HAP-1 (cell line): ENCODE data around the gene GAGE12F.
"Not testable (repeated sequence)": the region's sequence is repeated elsewhere in the genome, so short reads cannot be mapped to it uniquely, and the experiment has no call there.

Experiments used
- DNase-seq, 2 experiments: peaks; one replicate each; pipeline ENCODE4 v3.0.0-alpha.2; 2016 to 2020; ENCODE audit warnings: low spot score in 2 of 2
- H3K27me3 ChIP-seq: fragments of 250-450 bp; sonication (Bioruptor Pico); 2 replicates; pipeline ENCODE4 v1.5.1; 2020; ENCODE audit warnings: low read depth, mild to moderate bottlenecking, moderate library complexity
- H3K36me3 ChIP-seq: fragments of 250-450 bp; sonication (Bioruptor Pico); replicated peaks from 2 replicates; pipeline ENCODE4 v1.5.1; 2020; ENCODE audit warnings: mild to moderate bottlenecking
- H3K4me1 ChIP-seq: fragments of 250-450 bp; sonication (Bioruptor Pico); 2 replicates; pipeline ENCODE4 v1.5.1; 2020; ENCODE audit warnings: mild to moderate bottlenecking
- H3K4me3 ChIP-seq: fragments of 250-450 bp; sonication (Bioruptor Pico); 2 replicates; pipeline ENCODE4 v1.5.1; 2020; ENCODE audit warnings: mild to moderate bottlenecking, moderate library complexity
- H3K9me3 ChIP-seq: fragments of 250-450 bp; sonication (Bioruptor Pico); 2 replicates; pipeline ENCODE4 v1.5.1; 2020; ENCODE audit warnings: mild to moderate bottlenecking, moderate library complexity
- in situ Hi-C: fragments of 300-500 bp; cut with MboI; formaldehyde crosslinking; loops from 3 replicates; pipeline ENCODE4 v1.14.3; 2020; ENCODE audit warnings: low sequenced_read_pairs, inconsistent platforms, mixed read lengths

GAGE12F gene, protein sequence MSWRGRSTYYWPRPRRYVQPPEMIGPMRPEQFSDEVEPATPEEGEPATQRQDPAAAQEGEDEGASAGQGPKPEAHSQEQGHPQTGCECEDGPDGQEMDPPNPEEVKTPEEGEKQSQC

DNA sequence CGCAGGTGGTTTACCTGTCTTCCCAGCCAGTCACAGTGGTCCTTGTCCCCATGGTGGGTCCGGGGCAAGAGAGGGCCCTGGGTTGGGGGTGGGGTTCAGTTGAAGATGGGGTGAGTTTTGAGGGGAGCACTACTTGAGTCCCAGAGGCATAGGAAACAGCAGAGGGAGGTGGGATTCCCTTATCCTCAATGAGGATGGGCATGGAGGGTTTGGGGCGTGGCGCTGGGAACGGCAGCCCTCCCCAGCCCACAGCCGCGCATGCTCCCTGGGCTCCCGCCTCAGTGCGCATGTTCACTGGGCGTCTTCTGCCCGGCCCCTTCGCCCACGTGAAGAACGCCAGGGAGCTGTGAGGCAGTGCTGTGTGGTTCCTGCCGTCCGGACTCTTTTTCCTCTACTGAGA is at the start of gene GAGE12F:
TSS of gene GAGE12F (plus strand) at position 301 of the 400 bp plus-strand sequence. CDS start 1,155 bp downstream, outside the sequence.
- DNase-seq, H3K27me3 ChIP-seq, in situ Hi-C loops, H3K9me3 ChIP-seq, H3K36me3 ChIP-seq, H3K4me3 ChIP-seq, H3K4me1 ChIP-seq: not testable (repeated sequence)

DNA sequence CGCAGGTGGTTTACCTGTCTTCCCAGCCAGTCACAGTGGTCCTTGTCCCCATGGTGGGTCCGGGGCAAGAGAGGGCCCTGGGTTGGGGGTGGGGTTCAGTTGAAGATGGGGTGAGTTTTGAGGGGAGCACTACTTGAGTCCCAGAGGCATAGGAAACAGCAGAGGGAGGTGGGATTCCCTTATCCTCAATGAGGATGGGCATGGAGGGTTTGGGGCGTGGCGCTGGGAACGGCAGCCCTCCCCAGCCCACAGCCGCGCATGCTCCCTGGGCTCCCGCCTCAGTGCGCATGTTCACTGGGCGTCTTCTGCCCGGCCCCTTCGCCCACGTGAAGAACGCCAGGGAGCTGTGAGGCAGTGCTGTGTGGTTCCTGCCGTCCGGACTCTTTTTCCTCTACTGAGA is 28.8 kb upstream of the GAGE12F start, which contains the start of gene GAGE12C:
TSS of gene GAGE12C (plus strand) at position 301 of the 400 bp plus-strand sequence. CDS start 1,155 bp downstream, outside the sequence.
- not testable (repeated sequence) for H3K4me3 ChIP-seq

DNA sequence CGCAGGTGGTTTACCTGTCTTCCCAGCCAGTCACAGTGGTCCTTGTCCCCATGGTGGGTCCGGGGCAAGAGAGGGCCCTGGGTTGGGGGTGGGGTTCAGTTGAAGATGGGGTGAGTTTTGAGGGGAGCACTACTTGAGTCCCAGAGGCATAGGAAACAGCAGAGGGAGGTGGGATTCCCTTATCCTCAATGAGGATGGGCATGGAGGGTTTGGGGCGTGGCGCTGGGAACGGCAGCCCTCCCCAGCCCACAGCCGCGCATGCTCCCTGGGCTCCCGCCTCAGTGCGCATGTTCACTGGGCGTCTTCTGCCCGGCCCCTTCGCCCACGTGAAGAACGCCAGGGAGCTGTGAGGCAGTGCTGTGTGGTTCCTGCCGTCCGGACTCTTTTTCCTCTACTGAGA is 19.2 kb upstream of the GAGE12F start, which contains the start of gene GAGE12D:
TSS of gene GAGE12D (plus strand) at position 301 of the 400 bp plus-strand sequence. CDS start 1,155 bp downstream, outside the sequence.
- DNase-seq, H3K9me3 ChIP-seq, H3K36me3 ChIP-seq, H3K4me1 ChIP-seq, H3K4me3 ChIP-seq, H3K27me3 ChIP-seq, in situ Hi-C loops: not testable (repeated sequence)

More for the DNA sequence above, 28.8 kb upstream of the GAGE12F start, which contains the start of gene GAGE12C:
- H3K9me3 ChIP-seq, DNase-seq, H3K4me1 ChIP-seq, in situ Hi-C loops, H3K27me3 ChIP-seq, H3K36me3 ChIP-seq: not testable (repeated sequence)

DNA sequence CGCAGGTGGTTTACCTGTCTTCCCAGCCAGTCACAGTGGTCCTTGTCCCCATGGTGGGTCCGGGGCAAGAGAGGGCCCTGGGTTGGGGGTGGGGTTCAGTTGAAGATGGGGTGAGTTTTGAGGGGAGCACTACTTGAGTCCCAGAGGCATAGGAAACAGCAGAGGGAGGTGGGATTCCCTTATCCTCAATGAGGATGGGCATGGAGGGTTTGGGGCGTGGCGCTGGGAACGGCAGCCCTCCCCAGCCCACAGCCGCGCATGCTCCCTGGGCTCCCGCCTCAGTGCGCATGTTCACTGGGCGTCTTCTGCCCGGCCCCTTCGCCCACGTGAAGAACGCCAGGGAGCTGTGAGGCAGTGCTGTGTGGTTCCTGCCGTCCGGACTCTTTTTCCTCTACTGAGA is 9.7 kb upstream of the GAGE12F start, which contains the start of gene GAGE12E:
TSS of gene GAGE12E (plus strand) at position 301 of the 400 bp plus-strand sequence. CDS start 1,155 bp downstream, outside the sequence.
- H3K27me3 ChIP-seq, DNase-seq, H3K4me1 ChIP-seq, H3K9me3 ChIP-seq, H3K36me3 ChIP-seq, in situ Hi-C loops, H3K4me3 ChIP-seq: not testable (repeated sequence)

DNA sequence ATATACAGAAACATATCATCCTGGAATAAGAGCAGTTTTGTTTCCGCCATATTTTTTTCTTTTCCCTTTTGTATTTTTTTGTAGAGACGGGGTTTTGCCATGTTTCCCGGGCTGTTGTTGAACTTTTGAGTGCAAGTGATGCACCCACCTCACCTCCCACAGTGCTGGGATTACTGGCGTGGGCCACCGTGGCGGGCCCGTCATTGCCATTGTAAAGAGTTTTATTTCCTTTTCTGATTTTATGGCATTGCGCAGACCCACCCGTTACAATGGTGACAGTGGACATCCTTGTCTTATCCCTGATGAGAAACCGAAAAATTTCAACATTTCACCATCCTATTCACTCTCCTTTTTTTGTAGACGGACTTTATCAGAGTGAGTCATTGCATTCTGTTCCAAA is 8.1 kb downstream of the GAGE12F start:
- H3K27me3 ChIP-seq, H3K9me3 ChIP-seq, H3K36me3 ChIP-seq, H3K4me3 ChIP-seq, in situ Hi-C loops, H3K4me1 ChIP-seq: not testable (repeated sequence)
- DNase-seq, result peak in 1 of 2 experiments; percentile 4

DNA sequence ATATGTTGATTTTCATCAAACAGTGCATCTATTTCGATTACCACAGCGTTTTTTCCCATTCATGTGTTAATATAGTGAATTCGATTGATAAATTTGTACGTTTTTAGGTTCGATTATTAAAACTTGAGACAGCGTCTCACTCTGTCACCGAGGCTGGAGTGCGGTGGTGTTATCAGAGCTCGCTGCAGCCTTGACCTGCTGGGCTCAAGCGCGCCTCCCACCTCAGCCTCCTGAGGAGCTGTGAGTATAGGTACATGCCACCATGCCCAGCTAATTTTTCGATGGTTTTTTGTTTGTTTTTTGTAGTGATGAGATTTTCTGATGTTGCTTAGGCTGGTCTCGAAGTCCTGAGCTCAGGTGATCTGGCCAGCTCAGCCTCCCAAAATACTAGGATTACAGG is 8.5 kb downstream of the GAGE12F start:
- H3K4me3 ChIP-seq, in situ Hi-C loops, DNase-seq, H3K27me3 ChIP-seq, H3K36me3 ChIP-seq, H3K4me1 ChIP-seq, H3K9me3 ChIP-seq: not testable (repeated sequence)

DNA sequence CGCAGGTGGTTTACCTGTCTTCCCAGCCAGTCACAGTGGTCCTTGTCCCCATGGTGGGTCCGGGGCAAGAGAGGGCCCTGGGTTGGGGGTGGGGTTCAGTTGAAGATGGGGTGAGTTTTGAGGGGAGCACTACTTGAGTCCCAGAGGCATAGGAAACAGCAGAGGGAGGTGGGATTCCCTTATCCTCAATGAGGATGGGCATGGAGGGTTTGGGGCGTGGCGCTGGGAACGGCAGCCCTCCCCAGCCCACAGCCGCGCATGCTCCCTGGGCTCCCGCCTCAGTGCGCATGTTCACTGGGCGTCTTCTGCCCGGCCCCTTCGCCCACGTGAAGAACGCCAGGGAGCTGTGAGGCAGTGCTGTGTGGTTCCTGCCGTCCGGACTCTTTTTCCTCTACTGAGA is 9.5 kb downstream of the GAGE12F start, which contains the start of gene GAGE12G:
TSS of gene GAGE12G (plus strand) at position 301 of the 400 bp plus-strand sequence. CDS start 1,155 bp downstream, outside the sequence.
- DNase-seq, H3K4me3 ChIP-seq, H3K4me1 ChIP-seq, in situ Hi-C loops, H3K36me3 ChIP-seq, H3K9me3 ChIP-seq, H3K27me3 ChIP-seq: not testable (repeated sequence)

DNA sequence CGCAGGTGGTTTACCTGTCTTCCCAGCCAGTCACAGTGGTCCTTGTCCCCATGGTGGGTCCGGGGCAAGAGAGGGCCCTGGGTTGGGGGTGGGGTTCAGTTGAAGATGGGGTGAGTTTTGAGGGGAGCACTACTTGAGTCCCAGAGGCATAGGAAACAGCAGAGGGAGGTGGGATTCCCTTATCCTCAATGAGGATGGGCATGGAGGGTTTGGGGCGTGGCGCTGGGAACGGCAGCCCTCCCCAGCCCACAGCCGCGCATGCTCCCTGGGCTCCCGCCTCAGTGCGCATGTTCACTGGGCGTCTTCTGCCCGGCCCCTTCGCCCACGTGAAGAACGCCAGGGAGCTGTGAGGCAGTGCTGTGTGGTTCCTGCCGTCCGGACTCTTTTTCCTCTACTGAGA is 19.0 kb downstream of the GAGE12F start, which contains the start of gene GAGE12H:
TSS of gene GAGE12H (plus strand) at position 301 of the 400 bp plus-strand sequence. CDS start 1,155 bp downstream, outside the sequence.
- H3K36me3 ChIP-seq, in situ Hi-C loops: not testable (repeated sequence)

DNA sequence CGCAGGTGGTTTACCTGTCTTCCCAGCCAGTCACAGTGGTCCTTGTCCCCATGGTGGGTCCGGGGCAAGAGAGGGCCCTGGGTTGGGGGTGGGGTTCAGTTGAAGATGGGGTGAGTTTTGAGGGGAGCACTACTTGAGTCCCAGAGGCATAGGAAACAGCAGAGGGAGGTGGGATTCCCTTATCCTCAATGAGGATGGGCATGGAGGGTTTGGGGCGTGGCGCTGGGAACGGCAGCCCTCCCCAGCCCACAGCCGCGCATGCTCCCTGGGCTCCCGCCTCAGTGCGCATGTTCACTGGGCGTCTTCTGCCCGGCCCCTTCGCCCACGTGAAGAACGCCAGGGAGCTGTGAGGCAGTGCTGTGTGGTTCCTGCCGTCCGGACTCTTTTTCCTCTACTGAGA is 28.6 kb downstream of the GAGE12F start, which contains the start of gene GAGE2A:
TSS of gene GAGE2A (plus strand) at position 301 of the 400 bp plus-strand sequence. CDS start 1,155 bp downstream, outside the sequence.
- H3K36me3 ChIP-seq, H3K27me3 ChIP-seq, H3K4me1 ChIP-seq, DNase-seq, H3K9me3 ChIP-seq, in situ Hi-C loops, H3K4me3 ChIP-seq: not testable (repeated sequence)

More for the DNA sequence above, 19.0 kb downstream of the GAGE12F start, which contains the start of gene GAGE12H:
- not testable (repeated sequence) for H3K4me3 ChIP-seq, H3K27me3 ChIP-seq, H3K9me3 ChIP-seq, DNase-seq, H3K4me1 ChIP-seq

DNA sequence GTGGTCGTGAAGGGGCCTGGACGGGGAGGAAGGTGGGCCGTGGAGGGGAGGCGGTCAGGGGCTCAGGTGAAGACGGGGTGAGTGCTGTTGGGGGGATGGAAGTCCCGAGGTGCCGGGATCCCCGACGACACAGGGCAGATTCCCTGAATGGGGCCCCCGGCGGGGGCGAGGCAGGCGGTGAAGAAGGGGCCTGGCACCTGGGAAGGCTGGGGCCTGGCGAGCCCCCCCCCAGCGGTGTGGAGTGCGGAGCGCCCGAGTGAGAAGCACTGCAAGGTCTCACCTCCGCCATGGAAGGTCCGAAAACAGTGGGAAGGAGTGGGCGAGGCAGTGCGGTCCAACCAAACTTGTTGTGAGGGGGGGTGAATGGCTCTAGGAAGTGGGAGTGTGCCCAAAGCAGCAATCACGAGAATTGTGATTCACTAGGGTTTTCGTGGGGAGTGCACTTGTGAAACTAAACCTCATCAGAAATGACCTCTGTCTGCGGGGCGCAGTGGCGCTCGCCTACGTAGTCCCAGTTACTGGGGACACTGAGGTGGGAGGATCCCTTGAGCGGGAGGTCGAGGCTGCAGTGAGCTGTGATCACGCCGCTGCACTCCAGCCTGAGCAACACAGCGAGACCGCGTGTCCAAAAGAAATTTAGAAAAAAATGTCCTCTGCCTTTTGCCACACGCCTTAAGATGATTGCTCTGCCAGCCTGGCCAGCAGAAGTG is 29.3 kb downstream of the GAGE12F start:
- in situ Hi-C loops, H3K9me3 ChIP-seq, H3K4me1 ChIP-seq, H3K4me3 ChIP-seq, H3K27me3 ChIP-seq, H3K36me3 ChIP-seq: not testable (repeated sequence)
- peak in 1 of 2 experiments; percentile 7 for DNase-seq

DNA sequence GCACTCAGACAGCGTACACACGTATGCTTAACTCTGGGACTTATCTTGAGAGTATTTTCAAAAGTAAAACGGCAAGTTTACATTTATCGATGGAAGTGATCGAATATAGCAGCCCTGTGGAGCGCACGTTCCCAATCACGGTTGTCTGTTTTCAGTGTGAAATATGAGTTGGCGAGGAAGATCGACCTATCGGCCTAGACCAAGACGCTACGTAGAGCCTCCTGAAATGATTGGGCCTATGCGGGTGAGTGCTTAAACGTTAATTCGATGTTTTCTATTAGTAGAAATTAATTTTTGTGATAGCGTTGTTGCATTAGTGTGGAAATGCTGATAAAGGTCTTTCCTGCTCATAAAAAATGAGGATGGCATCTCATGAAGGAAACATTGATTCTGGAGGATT is 29.8 kb downstream of the GAGE12F start:
- H3K4me3 ChIP-seq, in situ Hi-C loops, DNase-seq, H3K9me3 ChIP-seq, H3K27me3 ChIP-seq, H3K36me3 ChIP-seq, H3K4me1 ChIP-seq: not testable (repeated sequence)

DNA sequence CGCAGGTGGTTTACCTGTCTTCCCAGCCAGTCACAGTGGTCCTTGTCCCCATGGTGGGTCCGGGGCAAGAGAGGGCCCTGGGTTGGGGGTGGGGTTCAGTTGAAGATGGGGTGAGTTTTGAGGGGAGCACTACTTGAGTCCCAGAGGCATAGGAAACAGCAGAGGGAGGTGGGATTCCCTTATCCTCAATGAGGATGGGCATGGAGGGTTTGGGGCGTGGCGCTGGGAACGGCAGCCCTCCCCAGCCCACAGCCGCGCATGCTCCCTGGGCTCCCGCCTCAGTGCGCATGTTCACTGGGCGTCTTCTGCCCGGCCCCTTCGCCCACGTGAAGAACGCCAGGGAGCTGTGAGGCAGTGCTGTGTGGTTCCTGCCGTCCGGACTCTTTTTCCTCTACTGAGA is 38.1 kb downstream of the GAGE12F start, which contains the start of gene GAGE1:
TSS of gene GAGE1 (plus strand) at position 301 of the 400 bp plus-strand sequence. CDS start 1,155 bp downstream, outside the sequence.
- H3K9me3 ChIP-seq, H3K4me1 ChIP-seq, H3K27me3 ChIP-seq, H3K4me3 ChIP-seq, in situ Hi-C loops, DNase-seq, H3K36me3 ChIP-seq: not testable (repeated sequence)

DNA sequence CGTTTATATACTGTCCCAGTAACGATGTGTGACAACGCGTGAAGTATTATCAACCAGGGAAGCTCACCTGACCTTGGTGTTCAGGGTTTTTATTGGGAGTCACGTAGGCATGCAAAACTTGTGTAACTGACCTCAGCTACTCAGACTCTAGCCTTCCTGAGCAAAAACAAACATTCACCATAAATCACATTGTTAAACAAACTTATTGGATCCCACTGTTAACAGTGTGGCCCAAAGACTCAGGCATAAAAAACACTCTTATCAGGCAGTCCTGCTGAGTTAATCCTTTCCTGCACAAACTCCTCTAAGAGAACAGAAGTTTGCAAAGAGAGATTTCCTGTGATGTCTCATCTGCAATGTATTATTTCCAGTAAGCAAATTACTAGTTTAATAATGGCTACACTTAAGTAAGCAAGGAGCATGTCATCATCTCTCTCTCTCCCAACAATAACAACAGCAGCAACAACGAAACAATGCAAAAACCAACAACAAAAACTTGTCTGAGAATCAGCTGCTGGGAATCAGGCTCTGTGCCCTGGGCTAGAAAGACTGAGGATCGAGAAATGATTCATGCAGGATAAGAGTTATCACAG is 50.2 kb downstream of the GAGE12F start:
- H3K4me3 ChIP-seq, result no peak overlapping the region
- in situ Hi-C loops, result no loop called here
- no peaks in the 10 kb centered on the region for H3K36me3 ChIP-seq
- no peaks in the 10 kb centered on the region for H3K9me3 ChIP-seq
- H3K4me1 ChIP-seq, result no peaks in the 10 kb centered on the region
- H3K27me3 ChIP-seq, result no peaks in the 10 kb centered on the region
- DNase-seq, result no peak
